Left hindlimb (tissue), 1 donor: ENCODE data around the gene ARL6IP4.

ENCODE experiments used
- DNase-seq: peaks from one replicate; pipeline ENCODE4 v3.0.0-alpha.2; 2018

The ARL6IP4 gene

GRCh38 chr12:122979001-122979907, 1.2 kb upstream of the ARL6IP4 start:
- no peak for DNase-seq

- DNase-seq = no peak
These were observed 636 bp upstream of the ARL6IP4 start for GRCh38 chr12:122979908-122980182.

- no peak for DNase-seq
These were observed 573 bp downstream of the ARL6IP4 start for GRCh38 chr12:122981036-122981471.

- DNase-seq = no peak
These were observed 1.4 kb downstream of the ARL6IP4 start for GRCh38 chr12:122981587-122982476.

- no peak for DNase-seq
These were observed 2.0 kb downstream of the ARL6IP4 start for GRCh38 chr12:122982477-122982815.

GRCh38 chr12:122982963-122983788, 2.7 kb downstream of the ARL6IP4 start:
- DNase-seq = no peak

- no peak for DNase-seq
These were observed 3.5 kb downstream of the ARL6IP4 start for GRCh38 chr12:122983789-122984515.

- DNase-seq = no peak
These were observed 4.3 kb downstream of the ARL6IP4 start for GRCh38 chr12:122984612-122985337.

GRCh38 chr12:122985338-122986257, 5.1 kb downstream of the ARL6IP4 start:
- no peak for DNase-seq

- DNase-seq = no peak
These were observed 5.9 kb downstream of the ARL6IP4 start for GRCh38 chr12:122986258-122986871.

- no peak for DNase-seq
These were observed 6.8 kb downstream of the ARL6IP4 start for GRCh38 chr12:122987086-122987951.

- no peak for DNase-seq
These were observed 7.6 kb downstream of the ARL6IP4 start for GRCh38 chr12:122988036-122988435.

- DNase-seq = no peak
These were observed 8.2 kb downstream of the ARL6IP4 start for GRCh38 chr12:122988612-122989212.

- no peak for DNase-seq
These were observed 8.9 kb downstream of the ARL6IP4 start for GRCh38 chr12:122989225-122989839.

GRCh38 chr12:122989874-122990419, 9.5 kb downstream of the ARL6IP4 start:
- no peak for DNase-seq

GRCh38 chr12:122990561-122990960, 10.1 kb downstream of the ARL6IP4 start:
- no peak for DNase-seq

GRCh38 chr12:122990961-122991622, 10.6 kb downstream of the ARL6IP4 start:
- DNase-seq = peak; percentile 13
